ENCODE measurements around the gene DAAM2.
A peak's percentile ranks its signal among the peaks of the same experiment; 100 is the strongest.

The DAAM2 gene

GRCh38 chr6:39816747-39817146 is 24.6 kb downstream of the DAAM2 start:
- DNase-seq, result no peak

- DNase-seq, result no peak
Measured at GRCh38 chr6:39818695-39819094, 26.5 kb downstream of the DAAM2 start.

DNA sequence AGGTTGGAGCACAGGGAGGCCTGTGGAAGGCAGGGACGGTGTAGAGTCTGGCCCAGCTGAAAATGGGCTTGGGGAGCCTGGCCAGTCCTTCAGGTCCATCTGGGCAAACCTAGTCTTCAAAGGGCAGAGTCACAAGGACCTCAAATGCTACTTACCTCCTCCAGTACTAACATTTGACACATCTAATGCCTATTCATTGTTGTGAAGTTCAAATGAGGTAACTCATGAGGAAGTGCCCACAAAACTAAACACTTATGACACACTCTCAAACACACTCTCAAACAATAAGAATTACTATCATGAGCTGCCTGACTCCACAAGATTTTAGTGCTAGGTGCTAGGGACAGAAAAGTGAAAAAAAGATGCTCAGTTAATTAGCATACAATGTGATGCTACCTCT is 27.1 kb downstream of the DAAM2 start:
- no peak for DNase-seq

DNA sequence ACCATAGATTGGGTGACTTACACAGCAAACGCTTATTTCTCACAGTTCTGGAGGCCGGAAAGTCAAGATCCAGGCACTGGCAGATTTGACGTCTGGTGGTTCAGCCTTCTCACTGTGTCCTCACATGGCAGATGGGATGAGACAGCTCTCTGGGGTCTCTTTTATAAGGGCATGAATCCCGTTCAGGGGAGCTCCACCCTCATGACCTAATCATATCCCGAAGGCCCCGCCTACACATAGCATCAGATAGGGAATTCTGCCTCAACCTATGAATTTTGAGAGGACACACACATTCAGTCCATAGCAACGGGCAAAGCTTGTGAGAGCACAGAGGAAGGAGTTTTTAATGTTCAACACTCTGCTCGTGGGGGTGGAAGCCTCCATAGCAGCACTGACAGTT is 27.5 kb downstream of the DAAM2 start:
- no peak for DNase-seq

DNA sequence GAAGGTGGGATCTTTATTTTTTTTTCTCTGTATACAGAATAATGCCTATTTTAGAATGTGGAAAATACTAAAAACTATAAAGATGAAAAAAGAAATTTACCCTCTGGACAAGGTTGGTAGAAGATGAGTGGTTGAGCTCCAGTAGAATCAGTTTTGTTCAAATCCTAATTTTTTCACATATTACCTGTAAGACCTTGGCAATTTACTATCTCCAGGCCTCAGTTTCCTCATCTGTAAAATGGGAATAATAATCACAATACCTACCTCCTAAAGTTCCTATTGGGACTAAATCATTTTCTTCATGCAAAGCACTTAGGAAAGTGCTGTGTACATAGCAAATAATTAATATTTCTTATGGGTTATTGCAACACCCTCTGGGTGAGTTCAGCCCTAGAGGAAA is 28.4 kb downstream of the DAAM2 start:
- no peak for DNase-seq

GRCh38 chr6:39821046-39821740 is 29.0 kb downstream of the DAAM2 start:
- DNase-seq, result no peak

GRCh38 chr6:39821742-39822532 is 29.8 kb downstream of the DAAM2 start:
- peak in 54 of 56 donors; percentile 27 to 94 (median 70) for DNase-seq

DNA sequence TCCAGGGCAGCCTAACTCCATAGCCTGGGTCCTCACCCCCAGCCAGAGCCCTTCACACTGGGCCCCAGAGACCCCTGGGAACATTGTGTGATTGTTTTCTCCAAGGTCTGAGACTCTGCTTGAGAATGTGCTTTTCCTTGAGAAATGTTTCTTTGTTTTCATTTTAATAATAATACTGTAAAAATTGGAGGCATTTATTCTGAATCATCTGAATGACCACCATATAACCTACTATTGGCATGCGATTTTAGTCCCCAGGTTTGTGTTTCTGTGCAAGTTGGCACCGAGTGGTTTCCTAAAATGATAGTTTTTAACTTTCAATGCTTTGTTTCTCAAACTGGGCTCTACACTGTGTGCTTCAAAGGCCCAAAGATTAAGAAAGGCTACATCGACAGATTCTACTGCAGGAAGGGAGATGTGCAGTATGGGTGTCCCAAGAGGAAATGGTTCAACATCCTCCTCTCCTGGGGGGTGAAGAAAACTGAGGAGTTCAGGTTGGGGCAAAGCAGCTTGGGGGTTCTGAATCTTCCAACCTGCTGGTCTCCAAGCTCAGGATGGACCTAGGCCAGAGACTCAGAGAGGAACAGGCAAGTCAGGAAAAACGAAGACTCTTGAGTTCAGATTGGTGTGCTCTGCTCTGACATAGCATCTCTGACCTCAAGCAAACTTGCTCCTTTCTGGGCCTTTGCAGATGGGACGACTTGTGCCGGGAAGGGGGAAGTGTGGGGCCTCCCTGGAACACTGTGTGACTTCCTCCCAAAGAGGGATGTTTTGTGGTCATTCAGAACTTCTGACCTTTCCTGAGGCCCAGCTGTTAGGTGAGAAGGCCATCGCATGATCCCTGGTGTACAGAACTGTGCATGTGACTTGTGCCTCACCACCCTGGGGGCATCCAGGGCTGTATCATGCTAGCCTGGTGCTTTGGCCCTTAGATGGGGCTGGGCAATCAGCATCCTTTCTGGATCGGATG is 31.0 kb downstream of the DAAM2 start:
- DNase-seq, result peak in 1 of 56 donors; percentile 22

DNA sequence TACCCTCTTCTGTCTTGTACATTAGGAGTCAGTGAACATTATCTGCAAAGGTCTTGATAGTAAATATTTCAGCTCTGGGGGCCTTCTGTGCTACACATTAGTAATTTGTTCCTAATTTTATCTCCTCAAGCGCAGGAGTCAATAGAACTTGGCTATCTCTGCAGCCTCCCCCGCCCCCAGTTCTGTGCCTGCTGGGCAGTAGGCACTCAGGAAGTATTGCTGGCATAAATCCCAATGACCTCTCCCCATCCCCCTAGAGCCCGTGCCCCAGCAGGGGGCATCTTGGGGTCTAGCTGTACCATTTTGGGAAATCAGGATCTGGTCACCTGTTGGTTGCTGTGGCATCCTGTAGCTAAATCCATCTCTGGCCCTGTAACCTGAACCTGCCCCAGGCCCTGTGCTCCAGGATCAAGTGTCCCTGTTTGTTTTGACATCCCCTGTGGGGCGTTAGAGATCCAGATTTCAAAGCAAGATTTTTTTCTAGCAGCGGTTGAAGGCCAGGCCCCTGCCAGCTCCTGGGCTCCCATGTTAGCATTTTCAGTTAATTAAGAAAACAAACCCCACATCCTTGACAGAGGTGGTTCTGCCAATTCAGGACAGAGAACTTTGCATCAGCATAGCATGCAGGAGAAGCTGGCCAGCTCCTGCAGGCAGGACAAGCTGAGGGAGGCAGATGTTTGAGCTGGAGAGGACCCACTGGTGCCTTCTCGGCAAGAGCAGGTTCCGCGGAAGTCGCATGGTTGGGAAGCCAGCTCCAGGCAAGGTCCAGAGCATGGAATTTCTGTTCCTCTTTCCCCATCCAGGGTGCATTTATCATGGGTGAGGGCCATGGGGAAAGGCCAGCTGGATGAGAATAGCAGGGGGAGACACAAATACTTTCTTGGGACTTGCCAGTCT is 32.1 kb downstream of the DAAM2 start:
- no peak for DNase-seq

DNA sequence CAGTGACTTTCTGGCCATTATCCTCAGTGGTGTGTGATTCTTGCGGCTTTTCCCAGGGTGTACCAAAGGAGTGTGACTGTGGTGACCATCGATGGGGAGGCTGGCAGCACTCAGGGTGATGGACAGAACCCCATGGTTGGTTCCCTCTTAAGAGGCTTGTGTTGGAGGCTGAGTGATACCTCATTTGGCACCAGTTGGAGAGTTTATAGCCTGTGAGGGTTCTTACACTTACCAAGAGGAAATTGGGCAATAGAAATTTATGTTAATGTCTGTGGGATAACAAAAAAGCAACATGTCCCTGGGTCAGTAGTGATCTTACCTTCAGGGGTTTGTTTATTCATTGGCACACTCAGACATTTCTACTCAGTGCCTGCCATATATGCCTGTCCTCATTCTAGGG is 37.2 kb downstream of the DAAM2 start:
- no peak for DNase-seq

DNA sequence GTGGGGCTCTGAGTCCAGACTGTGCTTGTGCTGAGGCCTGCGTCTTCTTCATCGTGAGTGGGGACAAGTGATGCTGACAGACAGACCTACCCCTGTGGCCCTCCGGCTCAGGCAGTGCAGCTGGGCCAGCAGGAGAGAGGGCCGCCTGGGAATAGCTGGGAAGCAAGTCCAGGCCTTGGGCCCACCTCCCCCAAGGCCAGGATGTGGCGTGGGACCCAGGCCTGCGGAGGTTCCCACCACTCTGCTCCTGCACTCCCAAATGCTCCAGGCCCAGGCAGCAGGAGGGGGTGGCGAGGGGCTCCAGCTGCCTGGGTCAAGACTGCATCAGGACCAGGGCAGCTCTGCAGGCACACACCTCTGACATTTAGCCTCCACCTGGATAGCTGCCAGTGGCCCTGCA is 38.3 kb downstream of the DAAM2 start:
- no peak for DNase-seq

DNA sequence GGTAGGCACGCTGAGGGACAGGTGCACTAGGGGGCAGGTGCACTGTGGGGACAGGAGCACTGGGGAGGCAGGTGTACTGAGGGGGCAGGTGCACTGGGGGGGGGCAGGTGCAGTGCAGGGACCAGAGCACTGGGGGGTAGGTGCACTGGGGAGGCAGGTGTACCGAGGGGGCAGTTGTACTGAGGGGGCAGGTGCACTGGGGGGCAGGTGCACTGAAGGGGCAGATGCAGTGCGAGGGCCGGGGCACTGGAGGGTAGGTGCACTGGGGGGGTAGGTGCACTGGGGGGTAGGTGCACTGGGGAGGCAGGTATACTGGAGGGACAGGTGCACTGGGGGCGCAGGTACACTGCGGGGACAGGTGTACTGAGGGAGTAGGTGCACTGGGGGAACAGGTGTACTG is 39.5 kb downstream of the DAAM2 start:
- DNase-seq, result no peak

- DNase-seq, result peak in 36 of 56 donors; percentile 8 to 84 (median 42)
Measured at GRCh38 chr6:39834278-39834677, 42.1 kb downstream of the DAAM2 start.

DNA sequence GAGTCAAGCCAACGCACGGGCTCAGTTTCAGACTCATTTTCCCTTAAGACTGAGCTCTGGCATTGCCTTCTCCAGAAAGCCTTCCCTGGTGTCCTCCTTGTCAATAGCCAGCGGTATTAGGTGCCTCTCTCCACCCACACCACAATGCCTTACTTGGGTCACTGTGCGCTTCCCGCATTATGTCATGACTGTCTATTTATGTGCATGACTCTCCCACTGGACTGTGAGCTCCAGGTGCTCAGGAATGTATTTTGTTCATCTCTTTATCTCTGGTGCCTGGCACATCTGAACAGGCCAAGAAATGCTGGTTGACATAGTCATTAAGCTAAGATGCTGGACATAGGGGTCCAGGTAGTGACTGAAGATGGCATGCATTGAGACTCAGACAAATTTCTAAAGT is 42.7 kb downstream of the DAAM2 start:
- no peak for DNase-seq

GRCh38 chr6:39835821-39836295 is 43.7 kb downstream of the DAAM2 start:
- no peak for DNase-seq

GRCh38 chr6:39836606-39837005 is 44.4 kb downstream of the DAAM2 start:
- DNase-seq, result no peak

DNA sequence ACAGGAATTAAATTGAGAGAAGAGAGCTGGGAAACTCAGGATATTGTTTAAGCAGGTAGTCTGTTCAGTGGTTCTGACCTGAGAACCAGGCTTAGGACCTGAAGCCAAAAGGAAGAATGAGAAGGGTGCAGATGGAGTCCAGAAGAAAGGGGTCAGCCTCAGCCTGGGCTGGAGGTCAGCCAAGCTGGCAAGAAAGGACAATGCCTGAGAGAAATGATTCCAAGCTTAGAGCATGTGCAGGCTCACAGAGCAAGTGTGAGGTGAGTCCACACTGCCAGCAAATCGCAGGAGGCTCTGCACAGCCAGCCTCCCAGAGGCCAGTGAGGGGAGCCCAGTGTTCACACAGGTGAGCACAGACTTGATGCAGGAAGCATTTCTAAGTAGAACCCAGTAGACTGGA is 47.3 kb downstream of the DAAM2 start:
- peak in 2 of 56 donors; percentile 14 to 16 for DNase-seq

GRCh38 chr6:39840781-39841180 is 48.6 kb downstream of the DAAM2 start:
- no peak for DNase-seq

DNA sequence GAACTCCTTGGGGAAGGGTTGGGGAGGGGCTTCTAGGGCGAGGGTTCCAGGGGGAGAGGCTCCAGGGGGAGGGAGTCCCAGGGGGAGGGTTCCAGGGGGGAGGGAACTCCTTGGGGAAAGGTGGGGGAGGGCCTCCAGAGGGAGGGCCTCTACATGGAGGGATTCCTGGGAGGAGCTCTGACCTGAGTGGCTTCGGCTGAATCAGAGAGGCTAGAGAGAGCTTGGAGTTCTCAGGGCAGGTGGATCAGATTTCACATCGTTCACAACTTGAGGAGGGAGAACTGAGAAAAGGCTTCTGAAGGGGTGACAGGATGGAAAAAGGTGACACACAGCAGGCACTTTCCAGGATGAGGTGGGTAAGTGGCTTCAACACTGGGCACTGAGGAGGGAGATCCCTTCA is 49.1 kb downstream of the DAAM2 start:
- no peak for DNase-seq

GRCh38 chr6:39841923-39842322 is 49.7 kb downstream of the DAAM2 start:
- DNase-seq, result no peak

Data from amygdala (tissue), 56 donors.